H1 (cell line): ENCODE data around the gene TIMM8A. TPM values are rescaled to one million over a fixed set of nuclear protein-coding genes. Genes with fewer than 3 reads are reported as not detected.

Experiments used
- CTCF ChIA-PET: fragments of 300-600 bp; sonication (Branson Sonifier 250); formaldehyde crosslinking; loops from one replicate; lab custom pipeline; 2021; ENCODE audit not compliant: partially characterized antibody; lab: Charles Lee
- POLR2A ChIA-PET: fragments of 300-600 bp; sonication (Branson Sonifier 250); formaldehyde crosslinking; loops from one replicate; lab custom pipeline; 2021; ENCODE audit warnings: inconsistent platforms; ENCODE audit not compliant: partially characterized antibody; lab: Charles Lee
- DNase-seq, 2 experiments: peaks; one replicate each; pipeline versions ENCODE4 v3.0.0 to v3.0.0-alpha.2; 2010 to 2022; ENCODE audit warnings: low spot score in 2 of 2, low read depth in 1 of 2, mixed read lengths in 1 of 2
- FAIRE-seq: peaks from 2 replicates; lab custom pipeline; 2011; peaks lifted over from hg19 to GRCh38; lab: Jason Lieb, UNC
- H2AFZ ChIP-seq: 2 replicates; pipeline ENCODE4 v1.8.1; 2012; ENCODE audit warnings: low read length, inconsistent platforms
- H2AK5ac ChIP-seq: 2 replicates; pipeline ENCODE4 v1.6.1; 2013; ENCODE audit warnings: low read depth, low read length
- H2BK120ac ChIP-seq: replicated peaks from 2 replicates; pipeline ENCODE3; 2013; ENCODE audit warnings: low read depth, low read length, inconsistent platforms
- H2BK12ac ChIP-seq: 2 replicates; pipeline ENCODE4 v1.6.1; 2013; ENCODE audit warnings: low read depth, low read length
- H2BK15ac ChIP-seq: 2 replicates; pipeline ENCODE4 v1.6.1; 2013; ENCODE audit warnings: low read length
- H2BK20ac ChIP-seq: 2 replicates; pipeline ENCODE4 v1.6.1; 2013; ENCODE audit warnings: low read length
- H2BK5ac ChIP-seq: 2 replicates; pipeline ENCODE4 v1.6.1; 2013; ENCODE audit warnings: low read depth, low read length
- H3K14ac ChIP-seq: 2 replicates; pipeline ENCODE4 v1.6.1; 2013; ENCODE audit warnings: inconsistent platforms; ENCODE audit not compliant: insufficient read length
- H3K18ac ChIP-seq: 2 replicates; pipeline ENCODE4 v1.6.1; 2013; ENCODE audit warnings: low read length; ENCODE audit errors: extremely low read depth
- H3K23ac ChIP-seq: 2 replicates; pipeline ENCODE4 v1.6.1; 2013; ENCODE audit warnings: inconsistent platforms; ENCODE audit not compliant: insufficient read length
- H3K23me2 ChIP-seq: 2 replicates; pipeline ENCODE4 v1.6.1; 2013; ENCODE audit warnings: low read depth, low read length
- H3K27ac ChIP-seq: 2 replicates; pipeline ENCODE4 v1.6.1; 2011; ENCODE audit warnings: low read depth, low read length, inconsistent platforms
- H3K27me3 ChIP-seq, 4 experiments: replicated peaks in 1 of 4; 1 replicate in 1 of 4; 2 replicates in 3 of 4; pipeline versions ENCODE4 v1.6.1 to v1.8.1; 2011 to 2013; ENCODE audit warnings: low read length in 3 of 4, mild to moderate bottlenecking in 3 of 4, inconsistent platforms in 2 of 4, mixed read lengths in 2 of 4, moderate library complexity in 1 of 4; ENCODE audit not compliant: control insufficient read depth in 3 of 4, insufficient read depth in 3 of 4; ENCODE audit errors: extremely low read depth in 1 of 4
- H3K36me3 ChIP-seq, 4 experiments: 2 replicates each; pipeline versions ENCODE4 v1.6.1 to v1.8.1; 2011 to 2013; ENCODE audit warnings: mild to moderate bottlenecking in 4 of 4, low read length in 3 of 4, moderate library complexity in 2 of 4, control low read depth in 1 of 4, inconsistent platforms in 1 of 4; ENCODE audit not compliant: insufficient read depth in 4 of 4, control insufficient read depth in 2 of 4
- H3K4ac ChIP-seq: replicated peaks from 2 replicates; pipeline ENCODE3; 2013; ENCODE audit warnings: low read length, low read depth, mixed read lengths, inconsistent platforms; ENCODE audit not compliant: insufficient read length
- H3K4me1 ChIP-seq, 4 experiments: replicated peaks in 1 of 4; 1 replicate in 1 of 4; 2 replicates in 3 of 4; pipeline versions ENCODE4 v1.6.1 to v1.8.1; 2011 to 2013; ENCODE audit warnings: low read length in 3 of 4, inconsistent platforms in 2 of 4, mixed read lengths in 1 of 4; ENCODE audit not compliant: insufficient read depth in 4 of 4, control insufficient read depth in 3 of 4
- H3K4me2 ChIP-seq, 2 experiments: 2 replicates each; pipeline versions ENCODE4 v1.6.1 to v1.8.1; 2011 to 2013; ENCODE audit warnings: low read depth in 2 of 2, low read length in 2 of 2, control low read depth in 1 of 2, inconsistent platforms in 1 of 2, mild to moderate bottlenecking in 1 of 2; ENCODE audit not compliant: insufficient read depth in 1 of 2
- H3K4me3 ChIP-seq, 4 experiments: fragments of 200-600, 300-600 bp in 1 of 4; sonication (generic), shearing (Covaris generic), sonication (Bioruptor Twin) in 1 of 4; 2 replicates each; pipeline versions ENCODE4 v1.5.1 to v1.8.1; 2011 to 2016; ENCODE audit warnings: low read length in 4 of 4, low read depth in 3 of 4, control low read depth in 2 of 4, inconsistent platforms in 2 of 4, mild to moderate bottlenecking in 2 of 4, mixed read lengths in 1 of 4, moderate library complexity in 1 of 4; ENCODE audit not compliant: insufficient read depth in 2 of 4; ENCODE audit errors: extremely low read depth in 1 of 4
- H3K56ac ChIP-seq: replicated peaks from 2 replicates; pipeline ENCODE3; 2013; ENCODE audit warnings: low read depth, mild to moderate bottlenecking, mixed read lengths, low read length, inconsistent platforms; ENCODE audit not compliant: insufficient read length
- H3K79me1 ChIP-seq: 2 replicates; pipeline ENCODE4 v1.6.1; 2013; ENCODE audit warnings: low read depth, low read length, control low read depth
- H3K79me2 ChIP-seq, 2 experiments: 2 replicates each; pipeline versions ENCODE4 v1.6.1 to v1.8.1; 2012 to 2013; ENCODE audit warnings: low read length in 2 of 2, mild to moderate bottlenecking in 2 of 2, inconsistent platforms in 1 of 2; ENCODE audit not compliant: insufficient read depth in 2 of 2, control insufficient read depth in 1 of 2
- H3K9ac ChIP-seq, 4 experiments: replicated peaks in 1 of 4; 1 replicate in 1 of 4; 2 replicates in 3 of 4; pipeline versions ENCODE4 v1.6.1 to v1.8.1; 2011 to 2013; ENCODE audit warnings: low read depth in 3 of 4, low read length in 3 of 4, control low read depth in 2 of 4, mild to moderate bottlenecking in 2 of 4, moderate library complexity in 2 of 4, inconsistent platforms in 1 of 4; ENCODE audit errors: extremely low read depth in 1 of 4
- H3K9me3 ChIP-seq, 2 experiments: 2 replicates each; pipeline versions ENCODE4 v1.6.1 to v1.8.1; 2012 to 2013; ENCODE audit warnings: mild to moderate bottlenecking in 2 of 2, moderate library complexity in 2 of 2, control low read depth in 1 of 2, inconsistent platforms in 1 of 2, low read depth in 1 of 2, low read length in 1 of 2, mixed read lengths in 1 of 2; ENCODE audit not compliant: insufficient read depth in 2 of 2
- H4K20me1 ChIP-seq, 2 experiments: replicated peaks in 1 of 2; 2 replicates each; pipeline versions ENCODE3 to v1.8.1; 2011 to 2013; ENCODE audit warnings: inconsistent platforms in 2 of 2, low read length in 2 of 2, mild to moderate bottlenecking in 1 of 2; ENCODE audit not compliant: insufficient read depth in 2 of 2, control insufficient read depth in 1 of 2
- H4K5ac ChIP-seq: 2 replicates; pipeline ENCODE4 v1.6.1; 2013; ENCODE audit warnings: low read length, low read depth, mixed read lengths, inconsistent platforms; ENCODE audit not compliant: insufficient read length
- H4K8ac ChIP-seq: 2 replicates; pipeline ENCODE4 v1.8.0; 2013; ENCODE audit warnings: mild to moderate bottlenecking, moderate library complexity, low read length, inconsistent platforms; ENCODE audit not compliant: insufficient read depth; ENCODE audit errors: extremely low read depth
- H4K91ac ChIP-seq: replicated peaks from 2 replicates; pipeline ENCODE3; 2013; ENCODE audit warnings: low read length, mixed read lengths, inconsistent platforms; ENCODE audit not compliant: insufficient read length
- CHD2 ChIP-seq: IDR thresholded peaks from 2 replicates; pipeline ENCODE4 v1.6.1; 2012; ENCODE audit warnings: low read length, improper control_type of control experiment
- KDM5A ChIP-seq: fragments of 200-600 bp; IDR thresholded peaks from 2 replicates; pipeline ENCODE4 v1.7.1; 2012; ENCODE audit warnings: mild to moderate bottlenecking, low read length, inconsistent platforms, mixed read lengths
- RBBP5 ChIP-seq: IDR thresholded peaks from 2 replicates; pipeline ENCODE4 v1.7.1; 2012; ENCODE audit warnings: low read depth, mild to moderate bottlenecking, inconsistent platforms, low read length, moderate library complexity, borderline replicate concordance
- SP2 ChIP-seq: IDR thresholded peaks from 2 replicates; pipeline ENCODE4 v1.6.1; 2012; ENCODE audit warnings: mild to moderate bottlenecking, low read length, inconsistent platforms
- WGBS, 2 experiments: shearing (Covaris generic) in 1 of 2; methylation state at CpG; one replicate each; pipeline versions ENCODE4 v1.1.6 to v1.1.7; 2013 to 2015; ENCODE audit warnings: low lambda C conversion rate in 2 of 2, mixed read lengths in 2 of 2, inconsistent platforms in 1 of 2, low coverage in 1 of 2, missing lambda C conversion rate in 1 of 2; ENCODE audit not compliant: insufficient replicate concordance in 2 of 2, insufficient coverage in 1 of 2, insufficient read length in 1 of 2; ENCODE audit errors: extremely low coverage in 1 of 2, missing lambda C conversion rate in 1 of 2; 5-methylcytosine and 5-hydroxymethylcytosine counted together
- polyA plus RNA-seq, 7 experiments: library from polyadenylated mRNA; depleted of rRNA in 3 of 7; stranded (reverse) in 5 of 7; unstranded in 2 of 7; fragments of >200 nt in 5 of 7; fragments of 200-250 nt in 2 of 7; gene quantifications; 1 replicate in 5 of 7; 2 replicates in 1 of 7; 4 replicates in 1 of 7; pipeline versions ENCODE4 v1.2.1 to v1.2.3, GENCODE V29; 2011 to 2013; ENCODE audit warnings: missing spikeins in 2 of 7, mixed read lengths in 2 of 7
- total RNA-seq: library from RNA; stranded (reverse); fragmentation: NEBNext Ultra II Directional; extraction: Animal tissue kit (Norgen Biotek cat#: 25700); gene quantifications from 2 replicates; pipeline ENCODE4 v1.2.1, GENCODE V29; 2021

Gene TIMM8A
- total and polyA plus RNA-seq, 2 of the 8 experiments (the other 6 are each of a cell fraction or from before 2014, with no cell fraction given), result 16.1 to 38.1 TPM

- no peak overlapping the region for H4K8ac ChIP-seq
- no peak overlapping the region for H2BK15ac ChIP-seq
- H3K4me1 ChIP-seq, result no peaks in the 10 kb centered on the region
- no peaks in the 10 kb centered on the region for H3K36me3 ChIP-seq
- no peak overlapping the region for H3K56ac ChIP-seq
- no peak overlapping the region for H3K9ac ChIP-seq
- H4K20me1 ChIP-seq, result no peaks in the 10 kb centered on the region
- H2BK20ac ChIP-seq, result no peak overlapping the region
- no peak overlapping the region for H4K91ac ChIP-seq
- ChIA-PET POLR2A (interaction anchor here (5.1 kb wide), 1 partner anchor 13 kb away, joined by 27 read pairs; the partner anchor contains the start of gene RPL36A), CTCF (interaction anchor here (0.9 kb wide), 1 partner anchor 11 kb away, joined by 4 read pairs; no protein-coding TSS in a partner anchor)
- no peak overlapping the region for H3K4me3 ChIP-seq
- WGBS, 2 experiments, result no CpG with 5 or more reads among the region's 1 CpG
- H2BK5ac ChIP-seq, result no peak overlapping the region
- H3K4ac ChIP-seq, result no peak overlapping the region
- no peaks in the 10 kb centered on the region for H3K79me2 ChIP-seq
- H3K14ac ChIP-seq, result no peak overlapping the region
- H3K79me1 ChIP-seq, result no peaks in the 10 kb centered on the region
- H2AFZ ChIP-seq, result no peak overlapping the region
- no peak overlapping the region for H2AK5ac ChIP-seq
- FAIRE-seq (no peak), DNase-seq (no peak)
- no peak overlapping the region for H4K5ac ChIP-seq
- no peak overlapping the region for H2BK12ac ChIP-seq
- TF ChIP-seq SP2 (no peak), CHD2 (no peak), KDM5A (no peak), RBBP5 (no peak)
- H3K18ac ChIP-seq, result no peak overlapping the region
- no peaks in the 10 kb centered on the region for H3K23me2 ChIP-seq
- H2BK120ac ChIP-seq, result no peak overlapping the region
- H3K27me3 ChIP-seq, result no peaks in the 10 kb centered on the region
- H3K27ac ChIP-seq, result no peak overlapping the region
- H3K23ac ChIP-seq, result no peak overlapping the region
- H3K9me3 ChIP-seq, result no peaks in the 10 kb centered on the region
- no peak overlapping the region for H3K4me2 ChIP-seq
These were observed 29.0 kb upstream of the TIMM8A start for GRCh38 chrX:101377547-101377946.
